Right renal cortex interstitium (tissue), 3 donors: ENCODE results near the gene CFDP1. TPM values are rescaled to one million over a fixed set of nuclear protein-coding genes. Genes with fewer than 3 reads are reported as not detected.
"Not testable (repeated sequence)": the region's sequence is repeated elsewhere in the genome, so short reads cannot be mapped to it uniquely, and the experiment has no call there.

Source experiments
- DNase-seq, 3 donors: peaks; one replicate each; pipeline ENCODE4 v3.0.0-alpha.2; 2013; ENCODE audit warnings: low read depth in 3 of 3, low spot score in 2 of 3
- polyA plus RNA-seq, 3 donors: library from polyadenylated mRNA; unstranded; fragments of 120-200 nt; gene quantifications; one replicate each; pipeline ENCODE4 v1.2.1, GENCODE V29; 2013; ENCODE audit not compliant: insufficient read length in 3 of 3

Gene CFDP1
- polyA plus RNA-seq, 3 donors, result 202 to 221 (median 203) TPM

DNA sequence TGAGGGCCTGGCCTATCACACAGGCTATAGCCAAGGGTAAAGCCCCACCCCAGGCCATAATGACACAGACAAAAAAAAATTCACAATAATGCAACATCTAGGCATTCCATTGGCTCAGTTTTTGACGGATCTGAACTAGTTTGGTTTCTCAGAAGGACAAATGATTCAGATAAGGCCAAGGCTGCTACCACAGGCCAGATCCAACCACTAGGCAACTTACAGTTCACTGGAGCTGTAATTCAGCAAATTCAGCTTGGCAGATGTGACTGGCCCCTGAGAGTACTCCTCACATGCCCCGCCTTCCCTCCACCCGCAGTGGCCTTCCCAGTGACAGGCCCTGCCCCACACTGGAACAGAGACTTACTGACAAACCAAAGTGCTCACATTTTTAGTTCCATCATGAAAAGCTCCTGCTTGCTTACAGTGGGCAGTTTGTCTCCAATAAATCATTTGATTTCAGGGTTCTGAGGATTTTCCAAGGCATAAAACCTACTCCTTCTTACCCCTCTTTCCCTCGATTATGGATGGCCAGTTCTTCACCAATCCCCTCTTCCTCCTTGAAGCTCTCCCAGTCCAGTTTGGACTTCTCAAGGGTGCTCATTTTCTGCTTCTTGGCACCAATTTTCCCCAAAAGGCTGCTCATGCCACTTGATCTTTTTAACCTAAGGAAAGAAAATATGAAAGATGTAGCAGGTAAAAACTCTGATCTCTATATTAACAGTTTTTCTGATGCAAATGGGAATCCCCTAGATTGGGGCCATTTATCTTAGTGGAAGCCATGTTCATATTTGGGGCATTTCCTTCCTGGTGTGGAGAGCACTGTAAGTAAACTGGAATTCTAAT, 128.6 kb downstream of the CFDP1 start:
- DNase-seq, result no peak

DNA sequence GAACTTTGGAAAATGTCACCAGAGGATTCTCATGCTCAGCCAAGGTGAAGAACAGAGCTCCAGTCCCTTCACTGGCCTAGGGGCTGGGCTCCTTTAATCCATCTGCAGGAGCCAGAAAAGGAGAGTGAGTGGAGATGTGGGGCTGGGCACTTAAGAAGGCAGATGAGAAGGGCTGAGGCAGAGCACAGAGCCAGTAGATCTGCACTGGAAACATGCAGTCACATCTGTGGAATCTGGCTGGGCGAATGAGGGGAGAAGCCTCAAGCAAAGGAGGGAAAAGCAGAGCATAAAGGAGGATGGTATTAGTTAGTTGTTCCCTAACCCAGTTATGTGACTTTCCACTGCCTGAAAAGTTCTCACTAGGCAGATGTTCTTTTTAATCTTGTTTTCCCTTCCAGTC, 131.5 kb downstream of the CFDP1 start:
- no peak for DNase-seq

DNA sequence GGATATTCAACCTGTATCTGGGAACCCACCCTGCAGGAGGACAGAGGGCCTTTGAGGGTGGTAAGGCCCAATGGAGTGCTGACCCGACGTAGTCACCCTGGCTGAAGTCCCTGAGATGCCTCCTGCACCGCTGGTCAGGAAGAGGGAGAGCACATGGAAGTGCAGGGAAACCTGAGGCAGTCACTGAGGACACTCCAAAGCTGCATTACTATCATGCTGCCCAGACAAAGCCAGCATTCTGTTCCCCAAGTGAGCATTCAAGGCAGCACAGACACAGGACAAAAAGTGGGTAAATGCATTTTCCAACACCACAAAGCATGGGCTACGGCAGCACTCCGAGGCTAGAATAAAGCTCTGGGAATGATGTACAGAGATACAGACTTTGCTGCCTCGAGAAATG, 135.0 kb downstream of the CFDP1 start:
- DNase-seq, result no peak

DNA sequence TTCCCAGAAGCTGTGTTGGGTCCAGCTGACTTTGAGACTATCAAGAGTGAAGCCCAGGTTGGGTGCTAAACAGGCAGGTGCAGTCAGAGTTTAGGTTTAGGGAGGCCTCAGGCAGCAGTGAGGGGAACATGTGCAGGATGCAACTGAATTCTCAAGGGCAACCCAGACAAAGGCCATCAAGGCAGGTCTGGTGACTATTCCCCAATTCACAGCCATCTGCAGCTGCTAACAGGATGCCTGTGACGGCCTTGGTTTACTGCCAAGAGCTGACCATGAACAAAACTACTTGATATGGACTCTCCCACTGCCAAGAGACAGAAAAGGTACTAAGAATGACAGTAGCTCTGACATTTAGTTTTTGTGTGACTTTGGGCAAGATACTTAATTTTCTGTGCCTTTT, 136.7 kb downstream of the CFDP1 start:
- no peak for DNase-seq

DNA sequence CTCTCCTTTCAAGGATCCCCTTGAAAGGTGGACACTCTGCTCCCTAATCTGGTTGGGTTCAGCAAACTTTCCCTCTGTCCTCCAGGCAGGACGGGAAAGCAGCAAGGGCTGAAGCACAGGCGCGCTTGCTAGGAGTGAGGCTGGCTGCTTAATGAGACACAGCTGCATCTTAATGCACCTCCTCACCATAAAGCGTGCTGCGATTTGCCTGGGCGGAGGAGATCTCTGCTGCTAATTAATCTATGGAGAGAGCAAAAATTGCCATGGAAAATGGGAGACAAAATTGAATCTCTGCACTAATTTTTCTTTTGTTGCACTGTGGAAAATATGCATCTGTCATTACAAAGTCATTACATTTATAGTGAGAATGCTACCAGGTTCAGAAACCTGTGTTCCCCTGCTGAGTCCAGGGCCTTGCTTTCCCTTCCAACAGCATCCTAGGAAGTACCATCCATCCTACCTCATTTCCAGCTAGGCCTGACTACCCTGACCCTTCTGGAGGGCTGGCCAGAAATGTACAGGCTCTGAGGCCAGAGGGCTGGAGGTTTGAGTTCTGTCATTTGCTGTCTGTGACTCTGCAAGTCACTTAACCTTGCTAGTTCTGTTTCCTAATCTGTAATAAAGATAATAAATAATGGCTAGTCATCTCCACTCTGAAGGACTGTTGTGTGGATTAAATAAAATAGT, 138.4 kb downstream of the CFDP1 start:
- no peak for DNase-seq

DNA sequence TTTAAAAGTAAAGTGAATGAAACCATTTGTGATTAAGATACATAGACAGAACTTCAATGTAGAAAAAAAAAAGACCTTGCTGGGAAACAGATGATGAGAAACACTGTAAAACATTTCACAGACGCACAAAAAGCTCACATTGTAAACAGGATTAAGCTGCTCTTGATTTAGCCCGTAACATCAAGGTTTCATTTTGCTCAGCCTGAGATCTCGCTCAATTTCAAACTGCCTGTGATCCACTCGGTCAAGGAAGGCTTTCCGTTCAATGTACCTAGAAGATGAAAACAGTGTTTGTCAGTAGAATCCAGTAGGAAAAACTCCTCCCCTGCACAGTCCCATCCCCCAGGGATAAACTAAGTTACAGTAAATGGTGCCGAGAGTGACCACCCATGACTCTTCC, 139.5 kb downstream of the CFDP1 start:
- no peak for DNase-seq

DNA sequence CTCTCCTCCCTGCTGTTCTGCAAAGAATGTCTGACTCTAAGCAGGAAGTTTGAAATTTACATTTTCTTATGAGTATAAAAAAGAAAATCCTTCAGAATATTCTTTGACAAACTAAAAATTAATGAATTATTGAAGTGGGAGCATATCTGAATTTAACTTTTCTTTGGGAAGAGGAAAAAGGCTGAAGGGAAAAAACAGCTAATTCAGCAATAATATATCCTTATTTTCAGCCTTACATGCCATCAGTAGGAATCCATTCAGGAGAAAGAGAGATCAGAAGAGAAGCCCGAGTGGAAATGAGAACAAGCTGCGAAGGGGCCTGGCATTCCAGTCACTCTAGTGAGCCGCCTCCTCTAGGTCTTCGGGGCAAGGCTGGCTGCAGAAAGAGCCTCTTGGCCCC, 140.1 kb downstream of the CFDP1 start:
- no peak for DNase-seq

DNA sequence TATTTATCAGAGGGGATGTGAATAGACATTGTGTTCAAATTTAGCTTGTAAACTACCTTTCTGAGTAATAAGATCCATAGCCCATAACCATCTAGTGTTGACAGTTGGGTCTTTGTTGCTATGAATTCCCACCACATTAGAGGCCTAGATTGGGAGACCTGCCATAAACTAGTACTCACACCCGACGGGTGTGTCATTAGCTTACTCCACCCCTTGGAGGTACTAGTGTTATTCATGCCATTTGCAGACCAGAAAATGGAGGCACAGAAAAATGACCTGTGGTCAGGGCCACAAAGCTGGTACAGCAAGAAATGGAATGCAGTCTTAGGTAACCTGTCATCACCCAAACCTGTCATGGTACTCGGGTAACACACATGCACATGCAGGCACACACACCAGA, 140.6 kb downstream of the CFDP1 start:
- no peak for DNase-seq

DNA sequence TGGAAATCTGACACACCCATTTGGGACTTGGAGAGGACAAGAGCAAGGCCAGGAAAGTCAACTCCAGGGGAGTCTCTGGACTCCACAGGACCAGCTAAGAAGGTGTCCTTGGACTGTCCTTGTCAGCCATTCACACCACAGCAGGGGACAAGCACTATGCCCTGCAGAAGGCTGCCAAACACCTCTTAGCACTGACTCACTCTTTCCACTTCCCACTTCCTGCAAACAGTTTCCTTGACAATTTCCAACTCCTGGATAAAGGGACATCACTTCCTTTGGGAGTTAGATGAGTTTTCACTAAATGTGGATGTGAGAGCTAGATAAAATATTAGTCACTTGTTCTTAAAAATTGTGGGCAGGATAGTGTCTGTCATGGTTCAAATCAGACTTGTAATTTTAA, 144.1 kb downstream of the CFDP1 start:
- no peak for DNase-seq

DNA sequence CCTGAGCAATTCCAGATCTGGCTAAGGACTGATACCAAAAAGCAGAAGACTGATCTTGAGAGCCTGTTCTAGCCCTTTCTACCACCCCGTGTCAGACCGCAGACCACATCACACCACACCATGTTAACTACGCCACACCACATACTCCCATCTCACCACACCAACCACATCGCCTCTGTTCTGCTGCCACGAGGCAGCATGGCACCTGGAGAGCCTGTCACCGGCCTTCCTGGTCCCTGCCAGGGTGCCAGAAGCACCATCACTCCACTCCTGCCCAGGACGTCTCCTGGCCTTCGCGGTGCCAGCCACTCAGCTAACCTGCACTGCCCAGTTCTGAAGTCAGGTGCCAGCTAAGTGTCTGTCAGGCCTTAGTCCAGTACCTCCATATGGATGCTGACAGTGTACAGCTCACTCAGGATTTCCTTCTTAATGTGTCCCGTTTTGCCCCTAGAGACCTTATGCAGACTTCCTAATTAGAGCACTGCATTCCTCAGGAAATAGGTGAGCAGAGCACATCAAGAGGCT, 144.6 kb downstream of the CFDP1 start:
- no peak for DNase-seq

DNA sequence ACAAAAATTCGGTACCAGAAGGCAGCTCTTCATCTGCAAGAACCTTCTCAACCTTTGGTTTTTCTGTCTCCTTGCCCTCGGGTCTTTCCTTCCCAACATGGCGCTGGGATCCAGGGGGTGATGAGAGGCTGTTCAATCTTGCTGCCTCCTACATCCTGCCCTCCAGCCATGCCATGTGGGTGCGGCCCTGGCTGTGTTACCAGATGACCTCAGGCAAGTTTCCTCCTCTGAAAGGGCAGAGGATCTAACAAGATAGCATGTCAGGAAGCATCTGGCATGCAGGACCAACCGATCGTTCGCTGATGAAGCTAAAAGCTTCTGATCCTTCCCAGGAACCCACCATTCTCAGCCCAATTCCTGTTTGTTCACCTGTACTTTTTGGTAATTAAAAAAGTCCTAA, 145.1 kb downstream of the CFDP1 start:
- DNase-seq, result no peak

DNA sequence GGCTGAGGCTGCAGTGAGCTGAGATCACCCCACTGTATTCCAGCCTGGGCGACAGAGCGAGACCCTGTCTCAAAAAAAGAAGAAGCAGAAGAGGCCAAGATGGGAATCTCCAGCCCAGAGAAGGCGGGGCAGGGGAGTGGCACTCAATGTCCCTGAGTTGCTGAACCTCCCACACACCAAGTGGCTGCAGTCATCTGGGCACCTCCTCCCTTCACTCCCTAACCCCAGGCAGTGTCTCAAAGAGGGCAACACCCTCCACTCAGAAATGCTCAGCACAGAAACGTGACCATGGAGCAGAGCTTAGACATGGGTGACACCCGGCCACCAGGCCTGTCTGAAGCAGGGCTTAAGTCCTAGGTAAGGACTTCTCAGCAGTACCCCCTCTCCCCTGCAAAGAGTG, 145.6 kb downstream of the CFDP1 start:
- DNase-seq, result no peak

DNA sequence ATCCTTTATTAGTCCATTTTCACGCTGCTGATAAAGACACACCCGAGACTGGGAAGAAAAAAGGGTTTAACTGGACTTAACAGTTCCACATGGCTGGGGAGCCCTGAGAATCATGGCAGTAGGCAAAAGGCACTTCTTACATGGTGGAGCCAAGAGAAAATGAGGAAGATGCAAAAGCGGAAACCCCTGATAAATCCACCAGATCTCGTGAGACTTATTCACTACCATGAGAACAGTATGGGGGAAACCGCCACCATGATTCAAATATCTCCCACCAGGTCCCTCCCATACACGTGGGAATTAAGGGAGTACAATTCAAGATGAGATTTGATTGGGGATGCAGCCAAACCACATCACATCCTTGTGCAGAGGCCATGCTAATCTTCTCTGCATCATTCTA, 146.9 kb downstream of the CFDP1 start:
- no peak for DNase-seq

DNA sequence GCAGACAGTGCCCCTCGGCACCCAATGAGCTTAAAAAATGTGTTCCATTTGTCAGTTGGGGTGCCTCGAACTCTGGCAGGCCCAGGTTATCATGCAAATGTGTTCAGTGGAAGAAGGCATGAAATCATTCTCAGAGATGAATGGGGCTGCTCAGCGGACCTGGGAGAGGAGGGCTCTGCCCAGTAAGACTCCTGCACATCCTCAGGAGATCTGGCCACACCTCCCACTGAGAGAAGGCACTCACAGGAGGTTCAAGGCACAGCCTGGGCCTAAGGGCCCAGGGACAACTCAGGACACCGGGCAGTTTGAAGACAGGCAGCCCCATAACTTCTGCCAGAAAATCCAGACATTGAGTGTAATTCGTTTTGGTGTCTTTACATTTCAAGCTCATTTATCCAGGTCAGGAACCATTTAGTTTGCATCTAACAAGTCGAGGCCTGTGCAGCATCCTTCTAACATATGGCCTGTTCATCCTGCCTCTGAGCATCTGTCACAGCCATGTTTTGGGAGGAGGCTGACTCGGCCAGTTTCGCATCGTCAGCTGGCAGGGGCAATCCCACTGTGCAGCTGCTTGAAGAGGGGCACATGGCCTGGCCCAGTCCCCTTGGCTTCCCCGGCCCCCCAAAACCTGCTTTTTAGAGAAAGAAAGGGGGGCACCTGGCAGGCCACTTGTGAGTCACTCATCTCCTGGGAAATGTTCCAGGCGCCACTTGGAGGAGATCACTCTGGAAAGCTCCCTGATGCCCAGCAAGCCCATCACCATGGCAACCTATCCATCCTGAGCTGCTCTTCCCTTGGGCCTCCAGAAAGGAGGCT, 150.6 kb downstream of the CFDP1 start:
- no peak for DNase-seq

DNA sequence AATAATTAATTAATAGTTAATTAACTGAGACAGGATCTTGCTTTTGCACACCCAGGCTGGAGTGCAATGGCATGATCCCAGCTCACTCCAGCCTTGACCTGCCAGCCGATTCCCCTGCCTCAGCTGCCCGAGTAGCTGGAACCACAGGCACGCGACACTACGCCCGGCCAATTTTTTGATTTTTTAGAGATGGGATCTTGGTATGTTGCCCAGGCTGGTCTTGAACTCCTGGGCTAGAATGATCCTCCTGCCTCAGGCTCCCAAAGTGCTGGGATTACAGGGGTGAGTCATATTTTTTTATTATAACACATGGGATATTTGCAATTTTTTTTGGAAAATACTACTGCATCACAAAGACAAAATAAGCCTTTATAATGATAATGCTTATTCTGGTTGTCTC, 151.5 kb downstream of the CFDP1 start:
- no peak for DNase-seq

DNA sequence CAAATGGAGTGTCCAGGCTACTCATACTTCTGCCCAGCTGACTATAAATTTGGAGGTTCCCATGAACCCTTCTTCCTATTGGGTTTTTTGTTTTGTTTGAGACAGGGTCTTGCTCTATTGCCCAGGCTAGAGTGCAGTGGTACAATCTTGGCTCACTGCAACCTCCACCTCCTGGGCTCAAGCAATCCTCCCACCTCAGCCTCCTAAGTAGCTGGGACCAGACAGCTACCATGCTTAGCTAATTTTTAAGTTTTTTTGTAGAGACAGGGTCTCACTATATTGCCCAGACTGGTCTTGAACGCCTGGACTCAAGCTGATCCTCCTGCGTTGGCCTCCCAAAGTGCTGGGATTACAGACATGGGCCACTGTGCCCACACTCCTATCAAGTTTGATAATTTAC, 152.3 kb downstream of the CFDP1 start:
- DNase-seq, result not testable (repeated sequence)

DNA sequence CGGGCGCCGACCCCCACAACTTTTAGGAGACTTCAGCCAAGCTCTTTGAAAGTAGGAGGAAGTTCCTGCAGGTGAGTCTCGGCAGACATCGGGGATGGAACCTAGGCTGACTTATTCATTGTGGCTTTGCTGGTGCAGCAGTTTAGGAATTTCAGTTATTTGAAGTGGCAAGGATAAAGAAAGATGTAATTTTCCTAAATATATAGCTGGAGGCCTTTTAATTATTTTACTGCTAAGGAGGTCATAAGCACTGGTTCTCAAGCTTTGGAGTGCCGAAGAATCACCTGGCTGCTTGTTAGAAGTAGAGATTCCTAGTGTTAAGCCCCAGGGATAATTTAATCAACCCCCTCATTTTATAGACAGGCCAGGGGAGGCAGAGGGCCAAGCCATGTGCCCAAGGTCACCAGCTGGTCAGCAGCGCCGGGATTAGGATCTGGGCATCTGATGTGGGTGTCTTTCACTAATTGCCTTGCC, 152.9 kb downstream of the CFDP1 start:
- DNase-seq, result no peak

DNA sequence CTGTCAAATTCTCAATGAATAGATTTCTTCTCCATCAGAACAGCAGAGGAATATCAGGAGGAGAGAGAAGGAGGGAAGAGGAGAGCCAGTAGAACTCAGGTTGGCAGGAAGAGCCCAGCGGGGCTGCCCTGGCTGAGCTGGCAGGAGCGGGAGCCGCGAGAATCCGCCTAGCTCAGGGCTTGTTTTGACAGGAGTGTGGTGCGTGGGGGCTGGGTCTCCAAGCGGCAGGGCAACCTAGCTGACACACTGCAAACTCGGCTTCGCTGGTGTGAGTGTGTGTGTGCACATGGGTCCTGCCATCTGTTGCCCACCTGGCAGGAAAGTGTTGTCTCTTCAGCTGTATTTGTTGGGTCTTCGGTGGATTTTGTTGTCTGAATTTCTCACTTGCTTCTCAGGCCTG, 154.0 kb downstream of the CFDP1 start:
- no peak for DNase-seq

DNA sequence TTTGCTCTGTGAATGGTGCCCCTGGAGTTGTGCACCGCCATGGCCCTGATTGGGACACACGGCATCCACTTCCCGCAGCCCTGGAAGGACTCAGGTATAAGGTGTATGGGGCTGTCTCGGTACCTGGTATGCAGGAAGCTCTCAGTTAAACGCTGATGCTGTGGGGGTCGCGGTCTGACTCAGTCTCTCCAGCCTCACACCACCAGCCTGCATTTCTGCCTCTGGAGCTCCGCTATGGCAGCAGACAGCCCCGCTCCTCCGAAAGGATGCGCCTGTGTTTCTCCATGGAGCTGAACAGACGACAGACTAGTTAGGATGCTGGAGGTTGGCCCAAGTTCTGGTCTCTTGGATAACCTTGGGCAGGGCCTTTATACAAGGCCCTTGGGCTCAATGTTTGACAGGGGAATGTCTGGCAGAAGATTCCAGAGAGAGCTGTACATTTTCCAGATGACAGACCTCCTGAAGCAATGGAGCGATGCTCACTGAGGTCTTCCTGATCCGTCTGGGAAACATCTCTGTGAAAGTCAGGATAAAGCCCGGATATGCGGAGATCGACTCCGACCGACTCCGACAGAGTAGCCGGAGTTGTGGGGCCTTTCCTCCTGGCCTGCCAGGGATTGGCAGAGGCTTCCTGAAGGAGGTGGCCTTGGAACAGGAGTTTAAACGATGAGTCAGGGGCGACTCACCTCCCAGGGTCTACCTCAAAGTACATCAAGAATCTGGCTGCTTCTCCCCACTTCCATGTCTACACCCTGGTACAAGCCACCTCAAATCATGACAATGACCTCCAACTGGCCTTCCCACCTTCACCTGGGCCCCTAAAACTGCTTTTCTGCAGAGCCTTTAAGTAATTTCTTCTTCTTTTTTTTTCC, 160.0 kb downstream of the CFDP1 start:
- no peak for DNase-seq

DNA sequence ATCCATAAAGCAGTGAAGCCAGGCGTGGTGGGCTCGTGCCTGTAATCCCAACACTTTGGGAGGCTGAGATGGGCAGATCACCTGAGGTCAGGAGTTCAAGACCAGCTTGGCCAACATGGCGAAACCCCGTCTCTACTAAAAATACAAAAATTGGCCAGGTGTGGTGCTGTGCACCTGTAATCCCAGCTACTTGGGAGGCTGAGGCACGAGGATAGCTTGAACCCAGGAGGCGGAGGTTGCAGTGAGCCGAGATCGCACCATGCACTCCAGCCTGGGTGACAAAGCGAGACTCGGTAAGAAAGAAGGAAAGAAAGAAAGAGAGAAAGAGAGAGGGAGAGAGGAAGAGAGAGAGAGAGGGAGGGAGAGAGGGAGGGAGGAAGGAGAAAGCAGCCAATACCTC, 160.7 kb downstream of the CFDP1 start:
- DNase-seq, result not testable (repeated sequence)
